Neural crest cell (in vitro differentiated cells): ENCODE data around the gene CBX6. TPM values are rescaled to one million over a fixed set of nuclear protein-coding genes. Genes with fewer than 3 reads are reported as not detected.

ENCODE experiments used
- DNase-seq: peaks from one replicate; pipeline ENCODE4 v3.0.0; 2021; ENCODE audit warnings: low read depth, mixed read lengths, low spot score
- H3K27ac Mint-ChIP-seq: one replicate; pipeline ENCODE4 v1.8.0; 2021; ENCODE audit warnings: mild to moderate bottlenecking, mixed read lengths; ENCODE audit not compliant: unreplicated experiment
- H3K27me3 Mint-ChIP-seq: 2 replicates; pipeline ENCODE4 v1.8.0; 2021; ENCODE audit warnings: low read depth, mild to moderate bottlenecking, mixed read lengths
- H3K36me3 Mint-ChIP-seq: 2 replicates; pipeline ENCODE4 v1.8.0; 2021; ENCODE audit warnings: low read depth, mild to moderate bottlenecking, mixed read lengths
- H3K4me1 Mint-ChIP-seq: 2 replicates; pipeline ENCODE4 v1.8.0; 2021; ENCODE audit warnings: mixed read lengths
- H3K4me3 Mint-ChIP-seq: one replicate; pipeline ENCODE4 v1.8.0; 2021; ENCODE audit warnings: mild to moderate bottlenecking, mixed read lengths
- H3K9me3 Mint-ChIP-seq: 2 replicates; pipeline ENCODE4 v1.8.0; 2021; ENCODE audit warnings: mixed read lengths
- total RNA-seq: library from RNA; stranded (reverse); gene quantifications from 2 replicates; pipeline ENCODE4 v1.2.1, GENCODE V29; 2021
- TF ChIP-seq, protein P1 (sequence below): fragments of 200-600 bp; sonication (generic); conservative IDR thresholded peaks from 2 replicates; pipeline ENCODE4 v1.5.0; 2021; ENCODE audit warnings: antibody characterized with exemption, mild to moderate bottlenecking

CBX6 gene
- total RNA-seq, 1 donor from 2014 or later = 48.2 TPM

DNA sequence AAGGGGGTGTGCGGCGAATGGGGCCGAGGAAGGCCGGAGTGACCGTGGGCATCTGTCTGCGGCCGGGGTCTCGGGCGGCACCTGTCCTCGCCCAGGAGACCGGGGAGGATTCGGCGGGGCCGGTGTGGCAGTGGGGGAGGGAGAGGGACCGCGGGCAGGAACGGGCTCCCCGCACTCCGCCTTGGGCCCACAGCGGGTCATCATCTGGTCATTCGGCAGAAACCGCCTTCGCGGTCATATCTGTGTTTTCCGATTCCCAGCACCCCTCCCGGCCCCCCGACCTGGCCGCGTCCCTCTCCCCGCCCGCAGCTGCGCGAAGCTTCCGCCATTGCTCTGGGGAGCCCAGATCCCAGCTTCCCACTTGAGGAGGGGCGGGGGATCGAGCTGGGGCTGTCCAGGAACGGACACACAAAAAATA lies 824 bp upstream of the CBX6 start:
- Mint-ChIP-seq H3K4me3 (peak overlapping the region; percentile 91), H3K27ac (peak overlapping the region; percentile 99), H3K27me3 (peaks cover 13% of the 10 kb centered on the region), H3K36me3 (no peaks in the 10 kb centered on the region), H3K4me1 (peaks cover 30% of the 10 kb centered on the region), H3K9me3 (no peaks in the 10 kb centered on the region)
- TF ChIP-seq, protein P1, sequence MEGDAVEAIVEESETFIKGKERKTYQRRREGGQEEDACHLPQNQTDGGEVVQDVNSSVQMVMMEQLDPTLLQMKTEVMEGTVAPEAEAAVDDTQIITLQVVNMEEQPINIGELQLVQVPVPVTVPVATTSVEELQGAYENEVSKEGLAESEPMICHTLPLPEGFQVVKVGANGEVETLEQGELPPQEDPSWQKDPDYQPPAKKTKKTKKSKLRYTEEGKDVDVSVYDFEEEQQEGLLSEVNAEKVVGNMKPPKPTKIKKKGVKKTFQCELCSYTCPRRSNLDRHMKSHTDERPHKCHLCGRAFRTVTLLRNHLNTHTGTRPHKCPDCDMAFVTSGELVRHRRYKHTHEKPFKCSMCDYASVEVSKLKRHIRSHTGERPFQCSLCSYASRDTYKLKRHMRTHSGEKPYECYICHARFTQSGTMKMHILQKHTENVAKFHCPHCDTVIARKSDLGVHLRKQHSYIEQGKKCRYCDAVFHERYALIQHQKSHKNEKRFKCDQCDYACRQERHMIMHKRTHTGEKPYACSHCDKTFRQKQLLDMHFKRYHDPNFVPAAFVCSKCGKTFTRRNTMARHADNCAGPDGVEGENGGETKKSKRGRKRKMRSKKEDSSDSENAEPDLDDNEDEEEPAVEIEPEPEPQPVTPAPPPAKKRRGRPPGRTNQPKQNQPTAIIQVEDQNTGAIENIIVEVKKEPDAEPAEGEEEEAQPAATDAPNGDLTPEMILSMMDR = no peak
- DNase-seq = peak; percentile 58

DNA sequence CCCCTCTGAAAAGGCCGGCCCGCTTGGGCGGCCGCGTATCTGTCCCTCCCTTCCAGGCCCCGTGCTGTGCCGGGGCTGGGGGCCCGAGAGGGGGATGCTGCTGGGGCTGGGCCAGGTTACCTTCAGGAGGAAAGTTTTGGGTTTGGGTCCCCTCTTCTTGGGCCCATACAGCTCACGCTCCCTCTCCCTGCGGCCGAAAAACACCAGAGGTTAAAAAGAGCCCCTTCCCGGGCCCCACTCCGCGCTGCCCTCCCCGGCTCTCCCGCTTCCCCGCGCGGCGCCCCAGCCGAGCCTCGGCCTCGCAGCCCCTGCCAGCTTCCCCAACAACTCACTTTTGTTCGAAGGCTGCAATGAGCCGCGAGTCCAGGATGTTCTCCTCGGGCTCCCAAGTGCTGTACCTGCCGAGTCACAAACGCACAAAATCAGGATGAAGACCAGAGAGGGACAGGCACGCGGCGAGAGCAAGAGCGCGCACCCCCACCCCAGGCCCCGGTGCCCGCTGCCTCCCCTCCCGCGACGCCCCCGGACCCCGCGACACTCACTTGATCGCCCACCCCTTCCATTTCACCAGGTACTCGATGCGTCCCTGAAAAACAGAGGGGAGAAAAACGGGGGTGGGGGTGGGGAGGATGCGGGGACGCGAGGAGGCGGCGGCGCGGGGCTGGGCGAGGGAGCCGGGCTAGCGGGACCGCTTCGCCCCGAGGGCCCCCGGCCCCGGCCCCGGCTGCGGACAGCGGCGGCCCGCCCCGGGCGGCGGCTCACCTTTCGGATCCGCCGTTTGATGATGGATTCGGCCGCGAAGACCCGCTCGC lies 450 bp downstream of the CBX6 start:
- peaks cover 30% of the 10 kb centered on the region for H3K4me1 Mint-ChIP-seq
- H3K27me3 Mint-ChIP-seq = peaks cover 13% of the 10 kb centered on the region
- H3K4me3 Mint-ChIP-seq = peak overlapping the region; percentile 96
- H3K36me3 Mint-ChIP-seq = no peaks in the 10 kb centered on the region
- TF ChIP-seq, protein P1 = no peak
- peak overlapping the region; percentile 96 for H3K27ac Mint-ChIP-seq
- H3K9me3 Mint-ChIP-seq = no peaks in the 10 kb centered on the region
- DNase-seq = no peak

DNA sequence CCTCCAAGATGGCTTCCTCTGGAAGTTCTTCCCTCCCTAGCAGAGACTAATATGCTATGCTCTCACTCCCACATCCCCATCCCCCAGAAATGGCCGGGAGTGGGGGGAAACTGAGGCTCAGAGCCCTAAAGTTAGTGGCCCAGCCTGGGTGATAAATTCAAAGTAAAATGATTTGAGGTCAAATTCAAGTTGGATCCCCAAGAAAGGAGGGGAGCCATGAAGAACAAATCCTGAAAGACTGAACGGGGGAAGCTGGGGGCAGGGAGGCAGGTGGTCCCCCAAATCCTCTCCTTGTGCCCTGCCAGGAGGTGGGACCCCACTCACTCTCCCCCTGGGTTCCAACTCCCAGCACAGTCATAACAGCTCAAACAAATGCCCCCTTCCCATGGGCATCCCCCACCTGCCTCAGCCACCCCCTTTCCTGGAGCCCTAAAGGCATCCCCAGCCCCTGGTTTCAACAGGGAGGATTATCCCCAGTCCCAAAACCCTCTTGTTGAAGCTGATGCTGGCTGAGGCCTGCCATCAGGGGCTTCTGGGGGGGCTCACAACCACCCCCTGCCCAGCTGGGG lies 1.1 kb downstream of the CBX6 start:
- H3K4me3 Mint-ChIP-seq = peak overlapping the region; percentile 96
- peaks cover 30% of the 10 kb centered on the region for H3K4me1 Mint-ChIP-seq
- H3K27me3 Mint-ChIP-seq = peaks cover 13% of the 10 kb centered on the region
- no peaks in the 10 kb centered on the region for H3K36me3 Mint-ChIP-seq
- H3K9me3 Mint-ChIP-seq = no peaks in the 10 kb centered on the region
- TF ChIP-seq, protein P1 = no peak
- DNase-seq = no peak
- H3K27ac Mint-ChIP-seq = peak overlapping the region; percentile 57

DNA sequence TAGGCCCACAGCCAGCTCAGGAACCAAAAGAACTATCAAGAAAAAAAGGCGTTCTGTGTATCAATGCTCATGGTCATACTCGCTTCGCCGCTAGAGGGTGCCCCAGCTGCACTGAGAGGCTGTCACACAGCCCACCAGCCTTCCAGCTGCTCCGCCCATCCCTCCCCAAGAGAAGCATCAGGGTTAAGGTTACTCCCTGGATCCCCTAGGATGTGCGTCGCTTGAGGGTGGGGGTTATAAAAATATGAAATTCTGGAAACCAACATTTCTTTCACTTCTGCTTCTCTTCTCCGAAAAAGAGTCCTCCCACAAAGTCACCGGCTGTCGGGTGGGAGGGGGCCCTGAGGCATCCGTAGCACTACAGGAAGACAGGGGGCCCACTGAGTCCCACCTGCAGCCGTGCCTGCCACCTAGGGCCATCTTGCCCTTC lies 1.7 kb downstream of the CBX6 start:
- DNase-seq = peak; percentile 93
- H3K36me3 Mint-ChIP-seq = no peaks in the 10 kb centered on the region
- TF ChIP-seq, protein P1 = peak; percentile 96
- peaks cover 30% of the 10 kb centered on the region for H3K4me1 Mint-ChIP-seq
- H3K27me3 Mint-ChIP-seq = peaks cover 13% of the 10 kb centered on the region
- H3K9me3 Mint-ChIP-seq = no peaks in the 10 kb centered on the region
- peak overlapping the region; percentile 96 for H3K4me3 Mint-ChIP-seq
- peak overlapping the region; percentile 57 for H3K27ac Mint-ChIP-seq

DNA sequence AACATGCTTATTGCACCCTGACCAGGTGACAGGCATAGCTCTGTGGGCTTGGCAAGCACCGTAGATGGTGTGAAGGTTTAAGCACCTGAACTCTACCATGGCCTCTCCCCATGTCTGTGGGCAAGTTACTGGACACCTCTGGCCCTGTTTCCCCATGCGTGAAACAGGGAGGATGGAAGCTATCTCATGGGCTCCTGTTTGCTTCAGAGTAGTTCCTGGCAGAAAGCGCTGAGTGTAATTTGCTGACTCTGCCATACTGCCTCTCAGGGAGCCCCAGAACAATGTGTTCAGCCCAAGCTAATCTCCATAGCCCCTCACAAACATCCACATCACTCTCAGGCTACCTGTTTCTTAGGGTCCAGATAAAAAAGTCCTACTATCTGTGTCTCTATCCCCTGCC lies 2.4 kb downstream of the CBX6 start:
- TF ChIP-seq, protein P1 = no peak
- DNase-seq = no peak
- Mint-ChIP-seq H3K4me3 (peak overlapping the region; percentile 96), H3K27ac (no peak overlapping the region), H3K36me3 (no peaks in the 10 kb centered on the region), H3K4me1 (peaks cover 30% of the 10 kb centered on the region), H3K9me3 (no peaks in the 10 kb centered on the region), H3K27me3 (peaks cover 6% of the 10 kb centered on the region)
